Bronchial epithelial cell (primary cell): Measurements from ENCODE around the gene TMPRSS9. TPM values are rescaled to one million over a fixed set of nuclear protein-coding genes. Genes with fewer than 3 reads are reported as not detected.

Experiments
- DNase-seq: peaks from one replicate; pipeline ENCODE4 v3.0.0-alpha.2; 2010; ENCODE audit warnings: low read depth
- FAIRE-seq: peaks from 2 replicates; lab custom pipeline; 2011; peaks lifted over from hg19 to GRCh38; lab: Jason Lieb, UNC
- H3K27me3 ChIP-seq: 2 replicates; pipeline ENCODE4 v1.5.1; 2011; ENCODE audit warnings: low read length; ENCODE audit not compliant: control insufficient read depth, insufficient read depth
- H3K36me3 ChIP-seq: 2 replicates; pipeline ENCODE4 v1.5.1; 2011; ENCODE audit warnings: low read length; ENCODE audit not compliant: control insufficient read depth, insufficient read depth
- H3K4me3 ChIP-seq: 2 replicates; pipeline ENCODE4 v1.5.1; 2011; ENCODE audit warnings: mild to moderate bottlenecking, low read depth, low read length, control low read depth
- total RNA-seq: library from RNA; depleted of rRNA; stranded (reverse); fragments of >200 nt; gene quantifications from 2 replicates; pipeline ENCODE4 v1.2.1, GENCODE V29; 2014
- TF ChIP-seq, protein P1 (sequence below): IDR thresholded peaks from 2 replicates; pipeline ENCODE4 v1.5.1; 2011; ENCODE audit warnings: mild to moderate bottlenecking, moderate library complexity, low read length, control low read depth, inconsistent platforms; ENCODE audit not compliant: insufficient read depth, severe bottlenecking

The TMPRSS9 gene
- total RNA-seq, 1 donor from 2014 or later: not detected

DNA sequence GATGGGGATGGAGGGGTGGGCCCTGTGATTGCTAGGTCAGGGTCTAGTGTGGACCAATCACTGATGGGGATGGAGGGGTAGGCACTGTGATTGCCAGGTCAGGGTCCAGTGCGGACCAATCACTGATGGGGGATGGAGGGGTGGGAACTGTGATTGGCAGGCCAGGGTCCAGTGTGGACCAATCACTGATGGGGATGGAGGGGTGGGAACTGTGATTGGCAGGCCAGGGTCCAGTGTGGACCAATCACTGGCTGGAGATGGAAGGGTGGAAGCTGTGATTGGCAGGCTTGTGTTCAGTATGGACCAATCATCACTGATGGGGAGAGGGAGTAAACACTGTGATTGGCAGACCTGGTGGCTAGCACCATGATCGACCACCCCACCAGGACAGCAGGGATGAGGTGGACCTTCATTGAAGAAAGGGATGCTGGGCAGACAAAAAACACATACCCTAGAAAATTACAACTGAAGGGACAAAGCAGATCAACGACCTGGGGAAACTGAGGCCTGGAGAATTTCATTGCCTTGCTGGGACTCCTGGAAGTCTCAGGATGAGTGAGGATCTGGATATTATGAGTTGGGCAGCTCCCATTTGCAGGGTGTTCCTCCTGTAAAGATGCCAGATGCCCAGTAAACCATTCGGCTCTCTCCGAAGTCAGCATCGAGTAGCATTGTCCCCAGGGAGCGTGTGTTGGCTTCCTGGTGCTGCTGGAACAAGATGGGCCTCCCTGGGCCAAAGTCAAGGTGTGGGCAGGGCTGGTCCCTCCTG lies 15.5 kb downstream of the TMPRSS9 start:
- Histone ChIP-seq H3K27me3 (no peaks in the 10 kb centered on the region), H3K36me3 (no peaks in the 10 kb centered on the region), H3K4me3 (no peak overlapping the region)
- TF ChIP-seq, protein P1, sequence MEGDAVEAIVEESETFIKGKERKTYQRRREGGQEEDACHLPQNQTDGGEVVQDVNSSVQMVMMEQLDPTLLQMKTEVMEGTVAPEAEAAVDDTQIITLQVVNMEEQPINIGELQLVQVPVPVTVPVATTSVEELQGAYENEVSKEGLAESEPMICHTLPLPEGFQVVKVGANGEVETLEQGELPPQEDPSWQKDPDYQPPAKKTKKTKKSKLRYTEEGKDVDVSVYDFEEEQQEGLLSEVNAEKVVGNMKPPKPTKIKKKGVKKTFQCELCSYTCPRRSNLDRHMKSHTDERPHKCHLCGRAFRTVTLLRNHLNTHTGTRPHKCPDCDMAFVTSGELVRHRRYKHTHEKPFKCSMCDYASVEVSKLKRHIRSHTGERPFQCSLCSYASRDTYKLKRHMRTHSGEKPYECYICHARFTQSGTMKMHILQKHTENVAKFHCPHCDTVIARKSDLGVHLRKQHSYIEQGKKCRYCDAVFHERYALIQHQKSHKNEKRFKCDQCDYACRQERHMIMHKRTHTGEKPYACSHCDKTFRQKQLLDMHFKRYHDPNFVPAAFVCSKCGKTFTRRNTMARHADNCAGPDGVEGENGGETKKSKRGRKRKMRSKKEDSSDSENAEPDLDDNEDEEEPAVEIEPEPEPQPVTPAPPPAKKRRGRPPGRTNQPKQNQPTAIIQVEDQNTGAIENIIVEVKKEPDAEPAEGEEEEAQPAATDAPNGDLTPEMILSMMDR: no peak
- DNase-seq (no peak), FAIRE-seq (peak; percentile 95)

DNA sequence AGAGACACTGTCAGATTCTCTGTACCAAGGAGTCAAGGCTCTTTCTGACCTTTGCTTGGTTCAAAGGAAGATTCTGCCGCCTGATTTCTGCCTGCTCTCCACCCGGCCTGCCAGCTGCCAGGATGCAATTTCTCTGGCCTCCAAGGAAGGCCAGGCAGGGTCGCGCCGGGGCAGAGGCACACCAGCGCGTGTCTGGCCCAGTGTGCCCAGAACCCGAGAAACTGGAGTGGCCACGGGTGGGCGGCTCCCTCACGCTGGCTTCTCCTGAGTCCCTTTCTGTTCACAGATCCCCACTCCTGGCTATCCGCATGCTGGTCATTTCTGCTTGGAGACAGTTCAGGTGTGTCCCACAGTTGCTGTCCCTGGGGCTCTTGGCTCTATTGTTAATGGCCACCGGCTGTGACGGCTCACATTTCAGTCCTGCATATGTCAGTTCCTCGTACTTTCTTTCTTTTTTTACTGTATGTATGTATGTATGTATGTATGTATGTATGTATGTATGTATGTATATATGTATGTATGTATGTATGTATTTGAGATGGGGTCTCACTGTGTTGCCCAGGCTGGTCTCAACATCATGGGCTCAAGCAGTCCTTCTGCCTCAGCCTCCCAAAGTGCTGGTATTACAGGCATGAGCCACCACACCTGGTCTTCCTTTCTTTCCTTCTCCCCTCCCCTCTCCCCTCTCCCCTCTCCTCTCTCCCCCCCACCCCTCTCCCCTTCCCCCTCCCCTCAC lies 16.9 kb downstream of the TMPRSS9 start:
- TF ChIP-seq, protein P1: no peak
- DNase-seq (no peak), FAIRE-seq (no peak)
- Histone ChIP-seq H3K27me3 (no peaks in the 10 kb centered on the region), H3K4me3 (no peak overlapping the region), H3K36me3 (no peaks in the 10 kb centered on the region)

DNA sequence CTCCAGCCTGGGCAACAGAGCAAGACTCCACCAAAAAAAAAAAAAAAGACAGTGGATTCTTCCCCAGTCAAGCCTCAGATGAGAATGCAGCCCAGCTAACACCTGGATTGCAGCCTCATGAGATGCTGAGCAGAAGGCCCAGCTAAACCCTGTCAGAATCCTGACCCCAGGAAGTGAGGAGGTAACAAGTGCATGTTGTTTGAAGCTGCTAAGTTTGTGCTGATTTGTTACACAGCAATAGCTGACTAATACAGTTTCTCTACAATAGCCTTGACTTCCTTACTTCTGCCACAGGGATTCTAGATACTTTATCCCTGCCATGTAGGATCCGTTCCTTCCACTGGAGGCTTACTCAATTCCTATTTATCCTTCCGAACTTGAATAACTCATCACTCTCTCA lies 20.5 kb downstream of the TMPRSS9 start:
- DNase-seq: no peak
- FAIRE-seq: no peak
- H3K27me3 ChIP-seq: no peaks in the 10 kb centered on the region
- H3K4me3 ChIP-seq: no peak overlapping the region
- TF ChIP-seq, protein P1: no peak
- H3K36me3 ChIP-seq: no peaks in the 10 kb centered on the region

DNA sequence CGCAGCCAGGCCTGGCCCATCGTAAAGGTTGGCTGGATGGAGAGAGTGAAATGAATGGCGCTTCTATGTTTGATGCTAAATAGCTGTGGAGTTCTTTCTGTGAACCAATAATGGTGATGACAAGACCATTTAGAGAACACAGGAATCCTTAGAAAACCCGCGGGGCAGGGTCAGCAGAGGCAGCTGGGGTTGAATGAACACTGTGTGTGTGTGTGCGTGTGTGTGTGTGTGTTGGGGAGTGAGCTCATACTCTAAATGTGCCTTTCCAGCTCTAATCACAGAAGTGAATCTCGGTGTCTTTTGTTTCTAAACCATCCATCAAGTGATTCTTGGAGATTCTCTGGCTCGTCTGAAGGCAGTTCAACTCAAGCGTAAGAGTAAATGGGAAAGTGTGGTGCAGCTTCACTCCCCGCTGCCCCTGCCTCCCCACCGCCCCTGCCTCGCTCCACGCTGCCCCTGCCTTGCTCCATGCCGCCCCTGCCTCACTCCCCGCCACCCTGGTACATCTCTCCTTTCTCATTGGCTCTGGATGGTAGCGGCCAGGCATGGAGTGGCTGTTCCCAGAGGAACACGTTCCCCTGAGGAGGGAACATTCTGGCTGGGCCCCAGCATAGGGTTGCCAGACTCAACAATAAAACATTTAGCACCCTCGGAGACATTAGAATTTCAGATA lies 21.2 kb downstream of the TMPRSS9 start:
- H3K36me3 ChIP-seq: no peaks in the 10 kb centered on the region
- peak; percentile 47 for FAIRE-seq
- DNase-seq: no peak
- H3K27me3 ChIP-seq: no peaks in the 10 kb centered on the region
- no peak overlapping the region for H3K4me3 ChIP-seq
- TF ChIP-seq, protein P1: no peak

DNA sequence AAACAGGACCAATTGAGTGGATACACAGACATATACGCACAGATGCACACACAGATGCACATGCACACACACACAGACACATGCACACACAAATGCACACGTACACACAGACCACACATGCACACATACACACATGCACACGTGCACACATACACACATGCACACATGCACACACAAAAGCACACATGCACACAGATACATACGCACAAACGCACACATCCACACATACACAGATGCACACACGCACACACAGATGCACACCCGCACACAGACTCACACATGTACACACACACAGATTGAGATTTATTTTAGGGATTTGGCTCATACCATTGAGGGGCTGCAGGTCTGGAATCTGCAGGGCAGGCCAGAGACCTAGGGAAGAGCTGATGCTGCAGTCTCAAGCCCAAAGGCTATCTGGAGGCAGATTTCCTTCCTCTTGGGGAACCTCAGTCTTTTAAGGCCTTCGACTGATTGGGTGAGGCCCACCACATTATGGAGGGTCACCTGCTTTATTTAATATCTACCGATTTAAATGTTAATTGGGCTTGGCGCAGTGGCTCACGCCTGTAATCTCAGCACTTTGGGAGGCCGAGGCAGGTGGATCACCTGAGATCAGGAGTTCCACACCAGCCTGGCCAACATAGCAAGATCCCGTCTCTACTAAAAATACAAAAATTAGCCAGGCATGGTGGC lies 22.6 kb downstream of the TMPRSS9 start:
- H3K36me3 ChIP-seq: no peaks in the 10 kb centered on the region
- no peak overlapping the region for H3K4me3 ChIP-seq
- TF ChIP-seq, protein P1: no peak
- FAIRE-seq: peak; percentile 88
- DNase-seq: no peak
- H3K27me3 ChIP-seq: no peaks in the 10 kb centered on the region
